ENCODE results near the gene PTH1R. TPM values are rescaled to one million over a fixed set of nuclear protein-coding genes. Genes with fewer than 3 reads are reported as not detected.

Gene PTH1R
- total and polyA plus RNA-seq, 7 experiments from 2014 or later, result not detected

GRCh38 chr3:46863261-46863782 is 14.2 kb upstream of the PTH1R start, which contains the start of gene MYL3:
Gene MYL3 (minus strand): TSS chr3:46863444. CDS start chr3:46863390, 54 bp downstream.
- no peaks in the 10 kb centered on the region for H3K9me3 ChIP-seq (ENCODE audit: control insufficient read depth in 2 of 3, low read length in 3 of 3)
- H3K27ac ChIP-seq (ENCODE audit: low read depth, low read length), result no peak within 1 kb of the TSS
- no peak within 1 kb of the TSS for H3K4me3 Mint-ChIP-seq
- no peak for DNase-seq
- H3K36me3 Mint-ChIP-seq, result no peaks in the 10 kb centered on the region
- no peaks in the 10 kb centered on the region for H3K27me3 ChIP-seq (ENCODE audit: control insufficient read depth in 2 of 2, insufficient read depth in 2 of 2, low read length in 2 of 2)
- CTCF ChIA-PET, result interaction anchor here (1.1 kb wide), 1 partner anchor 29 kb away, joined by 3 read pairs; no protein-coding TSS in a partner anchor
- ATAC-seq, result no peak
- no peaks in the 10 kb centered on the region for H3K27me3 Mint-ChIP-seq
- no peaks in the 10 kb centered on the region for H3K4me1 ChIP-seq (ENCODE audit: control insufficient read depth in 2 of 2, insufficient read depth in 2 of 2, low read length in 2 of 2)
- H3K4me1 Mint-ChIP-seq, result no peaks in the 10 kb centered on the region
- intact Hi-C loops (cut with micrococcal nuclease), result no loop called here
- POLR2A ChIA-PET, result no interaction called here
- no peaks in the 10 kb centered on the region for H3K9me3 Mint-ChIP-seq
- no peak within 1 kb of the TSS for H3K4me3 ChIP-seq (ENCODE audit: low read length)
- H3K36me3 ChIP-seq (ENCODE audit: control insufficient read depth in 2 of 3, insufficient read depth in 3 of 3, low read length in 3 of 3), result no peaks in the 10 kb centered on the region
- no peak within 1 kb of the TSS for H3K27ac Mint-ChIP-seq

- Histone ChIP-seq H3K36me3 (ENCODE audit: control insufficient read depth in 2 of 3, insufficient read depth in 3 of 3, low read length in 3 of 3) (no peaks in the 10 kb centered on the region), H3K27me3 (ENCODE audit: control insufficient read depth in 2 of 2, insufficient read depth in 2 of 2, low read length in 2 of 2) (no peaks in the 10 kb centered on the region), H3K9me3 (ENCODE audit: control insufficient read depth in 2 of 3, low read length in 3 of 3) (no peaks in the 10 kb centered on the region), H3K4me3 (ENCODE audit: low read length) (no peak overlapping the region), H3K4me1 (ENCODE audit: control insufficient read depth in 2 of 2, insufficient read depth in 2 of 2, low read length in 2 of 2) (no peaks in the 10 kb centered on the region), H3K27ac (ENCODE audit: low read depth, low read length) (no peak overlapping the region)
- POLR2A ChIA-PET, result no interaction called here
- no peak for DNase-seq
- H3K27ac Mint-ChIP-seq, result no peak overlapping the region
- intact Hi-C loops (cut with micrococcal nuclease), result no loop called here
- no peaks in the 10 kb centered on the region for H3K4me1 Mint-ChIP-seq
- H3K36me3 Mint-ChIP-seq, result no peaks in the 10 kb centered on the region
- H3K27me3 Mint-ChIP-seq, result peaks cover 0 to 3% (median 0%) of the 10 kb centered on the region in 5 donors
- no peaks in the 10 kb centered on the region for H3K9me3 Mint-ChIP-seq
- no peak for ATAC-seq
- CTCF ChIA-PET, result no interaction called here
- no peak overlapping the region for H3K4me3 Mint-ChIP-seq
Observed at GRCh38 chr3:46864061-46864881, 13.2 kb upstream of the PTH1R start.

- no peaks in the 10 kb centered on the region for H3K9me3 ChIP-seq (ENCODE audit: control insufficient read depth in 2 of 3, low read length in 3 of 3)
- CTCF ChIA-PET, result no interaction called here
- intact Hi-C loops (cut with micrococcal nuclease), result loop anchor here in 1 of 2 donors (5.0 kb wide), 1 partner anchor 922 kb away; no protein-coding TSS in a partner anchor
- no peak for ATAC-seq
- POLR2A ChIA-PET, result no interaction called here
- no peak overlapping the region for H3K27ac ChIP-seq (ENCODE audit: low read depth, low read length)
- H3K4me3 ChIP-seq (ENCODE audit: low read length), result no peak overlapping the region
- H3K36me3 Mint-ChIP-seq, result no peaks in the 10 kb centered on the region
- no peaks in the 10 kb centered on the region for H3K27me3 ChIP-seq (ENCODE audit: control insufficient read depth in 2 of 2, insufficient read depth in 2 of 2, low read length in 2 of 2)
- peaks cover 0 to 8% (median 0%) of the 10 kb centered on the region in 5 donors for H3K27me3 Mint-ChIP-seq
- no peaks in the 10 kb centered on the region for H3K9me3 Mint-ChIP-seq
- H3K36me3 ChIP-seq (ENCODE audit: control insufficient read depth in 2 of 3, insufficient read depth in 3 of 3, low read length in 3 of 3), result no peaks in the 10 kb centered on the region
- no peak for DNase-seq
- no peak overlapping the region for H3K4me3 Mint-ChIP-seq
- H3K4me1 ChIP-seq (ENCODE audit: control insufficient read depth in 2 of 2, insufficient read depth in 2 of 2, low read length in 2 of 2), result no peaks in the 10 kb centered on the region
- no peak overlapping the region for H3K27ac Mint-ChIP-seq
- no peaks in the 10 kb centered on the region for H3K4me1 Mint-ChIP-seq
Observed at GRCh38 chr3:46865031-46865507, 12.5 kb upstream of the PTH1R start.

- H3K4me3 ChIP-seq (ENCODE audit: low read length), result no peak overlapping the region
- H3K9me3 Mint-ChIP-seq, result no peaks in the 10 kb centered on the region
- ChIA-PET POLR2A (no interaction called here), CTCF (interaction anchor here (0.5 to 1.7 kb wide), 3 partner anchors 20 to 413 kb away, joined by 3 to 8 read pairs (median 3); no protein-coding TSS in a partner anchor)
- no peak overlapping the region for H3K4me3 Mint-ChIP-seq
- H3K27me3 Mint-ChIP-seq, result peaks cover 0 to 8% (median 0%) of the 10 kb centered on the region in 5 donors
- DNase-seq (no peak), ATAC-seq (no peak)
- H3K27ac Mint-ChIP-seq, result no peak overlapping the region
- H3K4me1 ChIP-seq (ENCODE audit: control insufficient read depth in 2 of 2, insufficient read depth in 2 of 2, low read length in 2 of 2), result no peaks in the 10 kb centered on the region
- no peaks in the 10 kb centered on the region for H3K9me3 ChIP-seq (ENCODE audit: control insufficient read depth in 2 of 3, low read length in 3 of 3)
- intact Hi-C loops (cut with micrococcal nuclease), result loop anchor here in 1 of 2 donors (5.0 kb wide), 1 partner anchor 922 kb away; no protein-coding TSS in a partner anchor
- H3K4me1 Mint-ChIP-seq, result no peaks in the 10 kb centered on the region
- H3K27me3 ChIP-seq (ENCODE audit: control insufficient read depth in 2 of 2, insufficient read depth in 2 of 2, low read length in 2 of 2), result no peaks in the 10 kb centered on the region
- no peaks in the 10 kb centered on the region for H3K36me3 Mint-ChIP-seq
- no peaks in the 10 kb centered on the region for H3K36me3 ChIP-seq (ENCODE audit: control insufficient read depth in 2 of 3, insufficient read depth in 3 of 3, low read length in 3 of 3)
- no peak overlapping the region for H3K27ac ChIP-seq (ENCODE audit: low read depth, low read length)
Observed at GRCh38 chr3:46865546-46865945, 12.0 kb upstream of the PTH1R start.

- H3K27me3 ChIP-seq (ENCODE audit: control insufficient read depth in 2 of 2, insufficient read depth in 2 of 2, low read length in 2 of 2), result no peaks in the 10 kb centered on the region
- no peaks in the 10 kb centered on the region for H3K36me3 ChIP-seq (ENCODE audit: control insufficient read depth in 2 of 3, insufficient read depth in 3 of 3, low read length in 3 of 3)
- CTCF ChIA-PET, result interaction anchor here (0.5 to 1.7 kb wide), 6 partner anchors 19 to 509 kb away, joined by 3 to 8 read pairs (median 3); no protein-coding TSS in a partner anchor
- Mint-ChIP-seq H3K27ac (no peak overlapping the region), H3K9me3 (no peaks in the 10 kb centered on the region), H3K4me1 (no peaks in the 10 kb centered on the region), H3K36me3 (no peaks in the 10 kb centered on the region), H3K27me3 (peaks cover 0 to 8% (median 0%) of the 10 kb centered on the region in 5 donors), H3K4me3 (no peak overlapping the region)
- ATAC-seq (no peak), DNase-seq (no peak)
- no peaks in the 10 kb centered on the region for H3K9me3 ChIP-seq (ENCODE audit: control insufficient read depth in 2 of 3, low read length in 3 of 3)
- H3K4me3 ChIP-seq (ENCODE audit: low read length), result no peak overlapping the region
- H3K4me1 ChIP-seq (ENCODE audit: control insufficient read depth in 2 of 2, insufficient read depth in 2 of 2, low read length in 2 of 2), result no peaks in the 10 kb centered on the region
- H3K27ac ChIP-seq (ENCODE audit: low read depth, low read length), result no peak overlapping the region
- POLR2A ChIA-PET, result no interaction called here
- intact Hi-C loops (cut with micrococcal nuclease), result loop anchor here (1.0 to 5.0 kb wide), 5 partner anchors 29 to 921 kb away; no protein-coding TSS in a partner anchor
Observed at GRCh38 chr3:46866032-46866595, 11.4 kb upstream of the PTH1R start.

GRCh38 chr3:46866720-46867549 is 10.6 kb upstream of the PTH1R start:
- POLR2A ChIA-PET, result no interaction called here
- Mint-ChIP-seq H3K27ac (peak overlapping the region in 1 of 9 donors; percentile 21), H3K36me3 (no peaks in the 10 kb centered on the region), H3K4me1 (no peaks in the 10 kb centered on the region), H3K4me3 (no peak overlapping the region), H3K27me3 (peaks cover 0 to 8% (median 0%) of the 10 kb centered on the region in 5 donors), H3K9me3 (no peaks in the 10 kb centered on the region)
- Histone ChIP-seq H3K36me3 (ENCODE audit: control insufficient read depth in 2 of 3, insufficient read depth in 3 of 3, low read length in 3 of 3) (no peaks in the 10 kb centered on the region), H3K4me1 (ENCODE audit: control insufficient read depth in 2 of 2, insufficient read depth in 2 of 2, low read length in 2 of 2) (no peaks in the 10 kb centered on the region), H3K9me3 (ENCODE audit: control insufficient read depth in 2 of 3, low read length in 3 of 3) (no peaks in the 10 kb centered on the region), H3K27me3 (ENCODE audit: control insufficient read depth in 2 of 2, insufficient read depth in 2 of 2, low read length in 2 of 2) (no peaks in the 10 kb centered on the region), H3K27ac (ENCODE audit: low read depth, low read length) (no peak overlapping the region), H3K4me3 (ENCODE audit: low read length) (no peak overlapping the region)
- intact Hi-C loops (cut with micrococcal nuclease), result loop anchor here (1.0 to 5.0 kb wide), 5 partner anchors 28 to 920 kb away; no protein-coding TSS in a partner anchor
- CTCF ChIA-PET, result interaction anchor here (0.6 to 2.0 kb wide), 7 partner anchors 9 to 508 kb away, joined by 3 to 8 read pairs (median 3); no protein-coding TSS in a partner anchor
- ATAC-seq (peak; percentile 69), DNase-seq (peak; percentile 38 to 80 (median 66))
